ENCODE results near the gene ABI3. TPM values are rescaled to one million over a fixed set of nuclear protein-coding genes. Genes with fewer than 3 reads are reported as not detected.
"Not testable (repeated sequence)": the region's sequence is repeated elsewhere in the genome, so short reads cannot be mapped to it uniquely, and the experiment has no call there.

Gene ABI3
- total RNA-seq, 6 experiments from 2014 or later, result 0.11 TPM; not detected in 5

DNA sequence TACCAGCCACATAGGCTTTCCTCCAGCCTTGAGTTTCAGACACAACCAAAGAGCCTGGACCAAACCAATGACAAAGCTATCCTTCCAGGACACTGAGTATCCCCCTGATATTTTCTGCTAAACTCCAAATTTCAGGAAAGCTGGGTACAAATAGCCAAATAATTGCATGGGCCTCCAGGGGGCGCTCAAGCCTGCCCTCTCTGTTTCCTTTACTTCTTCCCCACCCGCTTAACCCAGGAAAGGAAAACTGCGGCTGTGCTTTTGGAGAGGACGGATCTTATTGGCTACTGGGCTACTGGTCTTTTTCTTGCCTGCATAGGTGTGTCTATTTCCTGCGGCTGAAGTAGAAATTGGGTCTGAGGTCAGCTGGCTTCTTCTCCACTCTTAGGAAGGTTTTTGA, 30.2 kb upstream of the ABI3 start:
- Mint-ChIP-seq H3K36me3 (ENCODE audit: low read depth) (peaks cover 31% of the 10 kb centered on the region), H3K27ac (no peak overlapping the region), H3K9me3 (peaks cover 48% of the 10 kb centered on the region), H3K4me3 (no peak overlapping the region; the same call in 1 of the 2 replicates), H3K4me1 (ENCODE audit: low read depth) (no peaks in the 10 kb centered on the region), H3K27me3 (ENCODE audit: insufficient read depth) (peaks cover 9% of the 10 kb centered on the region)
- peak; percentile 47 for DNase-seq
- TF ChIP-seq, protein P1, sequence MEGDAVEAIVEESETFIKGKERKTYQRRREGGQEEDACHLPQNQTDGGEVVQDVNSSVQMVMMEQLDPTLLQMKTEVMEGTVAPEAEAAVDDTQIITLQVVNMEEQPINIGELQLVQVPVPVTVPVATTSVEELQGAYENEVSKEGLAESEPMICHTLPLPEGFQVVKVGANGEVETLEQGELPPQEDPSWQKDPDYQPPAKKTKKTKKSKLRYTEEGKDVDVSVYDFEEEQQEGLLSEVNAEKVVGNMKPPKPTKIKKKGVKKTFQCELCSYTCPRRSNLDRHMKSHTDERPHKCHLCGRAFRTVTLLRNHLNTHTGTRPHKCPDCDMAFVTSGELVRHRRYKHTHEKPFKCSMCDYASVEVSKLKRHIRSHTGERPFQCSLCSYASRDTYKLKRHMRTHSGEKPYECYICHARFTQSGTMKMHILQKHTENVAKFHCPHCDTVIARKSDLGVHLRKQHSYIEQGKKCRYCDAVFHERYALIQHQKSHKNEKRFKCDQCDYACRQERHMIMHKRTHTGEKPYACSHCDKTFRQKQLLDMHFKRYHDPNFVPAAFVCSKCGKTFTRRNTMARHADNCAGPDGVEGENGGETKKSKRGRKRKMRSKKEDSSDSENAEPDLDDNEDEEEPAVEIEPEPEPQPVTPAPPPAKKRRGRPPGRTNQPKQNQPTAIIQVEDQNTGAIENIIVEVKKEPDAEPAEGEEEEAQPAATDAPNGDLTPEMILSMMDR (IDR thresholded peaks at IDR 0.05), result peak; percentile 91

DNA sequence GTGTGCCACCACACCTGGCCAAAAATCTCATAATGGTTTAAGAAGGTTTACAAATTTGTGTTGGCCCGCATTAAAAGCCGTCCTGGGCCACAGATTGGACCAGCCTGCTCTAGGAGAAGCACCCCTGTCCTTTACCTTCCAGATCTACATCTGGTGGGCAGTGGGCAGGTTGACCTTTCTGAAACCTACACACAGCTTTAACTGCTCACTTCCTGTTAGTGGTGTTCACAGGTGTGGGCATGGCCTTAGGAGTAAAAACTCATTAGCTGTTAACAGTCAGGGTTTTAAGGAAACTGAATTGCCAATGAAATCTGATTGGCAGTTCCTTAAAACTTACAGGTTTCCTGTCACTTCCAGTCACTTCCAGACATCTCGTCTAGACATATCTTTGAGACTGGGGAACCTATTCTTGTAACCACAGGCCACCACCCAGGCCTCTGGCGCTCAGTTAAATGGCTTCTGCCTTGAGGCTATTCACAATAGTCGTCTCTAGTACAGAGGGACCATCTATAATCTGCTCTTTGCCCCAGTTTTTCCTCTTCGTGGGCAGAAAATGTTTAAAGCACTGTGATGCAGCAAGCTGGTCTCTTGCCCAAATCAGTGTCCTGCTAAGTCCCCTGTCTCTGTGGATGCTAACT, 29.4 kb upstream of the ABI3 start:
- TF ChIP-seq, protein P1 (IDR thresholded peaks at IDR 0.05), result no peak
- no peak for DNase-seq
- H3K27ac Mint-ChIP-seq, result no peak overlapping the region
- no peaks in the 10 kb centered on the region for H3K4me1 Mint-ChIP-seq (ENCODE audit: low read depth)
- peaks cover 25% of the 10 kb centered on the region for H3K36me3 Mint-ChIP-seq (ENCODE audit: low read depth)
- H3K27me3 Mint-ChIP-seq (ENCODE audit: insufficient read depth), result peaks cover 7% of the 10 kb centered on the region
- H3K9me3 Mint-ChIP-seq, result peaks cover 47% of the 10 kb centered on the region
- H3K4me3 Mint-ChIP-seq, result no peak overlapping the region

DNA sequence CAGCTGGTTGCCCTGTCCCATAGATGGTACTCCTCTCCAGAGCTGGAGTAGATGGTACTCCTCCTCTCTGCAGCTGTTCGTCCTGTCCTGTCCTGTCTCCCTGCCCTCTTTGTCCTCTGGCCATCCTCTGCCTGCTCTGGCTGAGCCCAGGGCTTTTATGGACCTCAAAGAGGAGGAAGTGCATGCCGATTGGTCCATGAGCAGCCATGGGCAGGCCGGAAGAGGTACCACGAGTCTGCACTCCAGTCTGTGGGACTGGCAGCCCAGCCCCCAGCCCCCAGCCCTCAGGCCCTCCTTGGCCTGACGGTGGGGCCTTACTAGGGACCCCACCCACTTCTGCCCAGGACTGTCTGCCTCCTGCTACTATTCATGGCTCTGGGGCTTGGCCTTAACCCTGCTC, 27.2 kb upstream of the ABI3 start:
- peaks cover 17% of the 10 kb centered on the region for H3K36me3 Mint-ChIP-seq (ENCODE audit: low read depth)
- DNase-seq, result no peak
- H3K4me3 Mint-ChIP-seq, result no peak overlapping the region
- H3K9me3 Mint-ChIP-seq, result peaks cover 37% of the 10 kb centered on the region
- H3K4me1 Mint-ChIP-seq (ENCODE audit: low read depth), result no peaks in the 10 kb centered on the region
- peaks cover 7% of the 10 kb centered on the region; the same call in 1 of the 2 replicates for H3K27me3 Mint-ChIP-seq (ENCODE audit: insufficient read depth)
- TF ChIP-seq, protein P1 (IDR thresholded peaks at IDR 0.05), result no peak
- no peak overlapping the region for H3K27ac Mint-ChIP-seq

GRCh38 chr17:49183801-49184200, 26.7 kb upstream of the ABI3 start:
- peaks cover 10% of the 10 kb centered on the region; the same call in 1 of the 2 replicates for H3K27me3 Mint-ChIP-seq (ENCODE audit: insufficient read depth)
- TF ChIP-seq, protein P1 (IDR thresholded peaks at IDR 0.05), result no peak
- no peaks in the 10 kb centered on the region for H3K4me1 Mint-ChIP-seq (ENCODE audit: low read depth)
- H3K9me3 Mint-ChIP-seq, result peaks cover 37% of the 10 kb centered on the region
- H3K36me3 Mint-ChIP-seq (ENCODE audit: low read depth), result peaks cover 17% of the 10 kb centered on the region
- no peak overlapping the region for H3K27ac Mint-ChIP-seq
- DNase-seq, result no peak
- H3K4me3 Mint-ChIP-seq, result no peak overlapping the region

DNA sequence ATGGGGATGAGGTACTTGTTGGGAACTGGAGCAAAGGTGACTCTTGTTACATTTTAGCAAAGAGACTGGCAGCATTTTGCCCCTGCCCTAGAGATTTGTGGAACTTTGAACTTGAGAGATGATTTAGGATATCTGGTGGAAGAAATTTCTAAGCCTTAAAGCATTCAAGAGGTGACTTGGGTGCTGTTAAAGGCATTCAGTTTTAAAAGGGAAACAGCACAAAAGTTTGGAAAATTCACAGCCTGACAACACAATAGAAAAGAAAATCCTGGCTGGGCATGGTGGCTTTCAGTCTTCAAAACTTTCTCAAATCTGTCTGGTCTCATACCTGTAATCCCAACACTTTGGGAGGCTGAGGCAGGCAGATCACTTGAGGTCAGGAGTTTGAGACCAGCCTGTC, 26.0 kb upstream of the ABI3 start:
- H3K36me3 Mint-ChIP-seq (ENCODE audit: low read depth), result peaks cover 17% of the 10 kb centered on the region
- not testable (repeated sequence) for H3K27ac Mint-ChIP-seq; H3K4me1 Mint-ChIP-seq (ENCODE audit: low read depth); H3K4me3 Mint-ChIP-seq; DNase-seq
- peaks cover 37% of the 10 kb centered on the region for H3K9me3 Mint-ChIP-seq
- H3K27me3 Mint-ChIP-seq (ENCODE audit: insufficient read depth), result peaks cover 12% of the 10 kb centered on the region; the same call in 1 of the 2 replicates

DNA sequence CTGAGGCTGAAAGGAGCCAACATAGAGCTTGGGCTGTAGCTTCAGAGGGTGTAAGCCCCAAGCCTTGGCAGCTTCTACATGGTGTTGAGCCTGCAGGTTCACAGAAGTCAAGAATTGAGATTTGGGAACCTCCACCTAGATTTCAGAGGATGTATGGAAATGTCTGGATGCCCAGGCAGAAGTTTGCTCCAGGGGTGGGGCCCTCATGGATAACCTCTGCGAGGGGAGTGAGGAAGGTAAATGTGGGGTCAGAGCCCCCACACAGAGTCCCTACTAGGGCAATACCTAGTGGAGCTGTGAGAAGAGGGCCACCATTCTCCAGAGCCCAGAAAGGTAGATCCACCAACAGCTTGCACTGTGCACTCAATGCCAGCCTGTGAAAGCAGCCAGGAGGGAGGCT, 25.1 kb upstream of the ABI3 start:
- H3K27ac Mint-ChIP-seq; H3K4me3 Mint-ChIP-seq; DNase-seq; H3K4me1 Mint-ChIP-seq (ENCODE audit: low read depth): not testable (repeated sequence)
- H3K9me3 Mint-ChIP-seq, result peaks cover 37% of the 10 kb centered on the region
- peaks cover 17% of the 10 kb centered on the region for H3K36me3 Mint-ChIP-seq (ENCODE audit: low read depth)
- peaks cover 12% of the 10 kb centered on the region; the same call in 1 of the 2 replicates for H3K27me3 Mint-ChIP-seq (ENCODE audit: insufficient read depth)
